OCI-LY1 (cell line): Measurements from ENCODE around the gene SFXN2.
"Not testable (repeated sequence)": the region's sequence is repeated elsewhere in the genome, so short reads cannot be mapped to it uniquely, and the experiment has no call there.

Experiments
- EZH2 ChIP-seq: fragments of 200-600 bp; sonication (generic), shearing (Covaris generic); IDR thresholded peaks from 2 replicates; pipeline ENCODE4 v1.8.0; 2017; ENCODE audit warnings: borderline replicate concordance, mixed run types, mild to moderate bottlenecking, antibody characterized with exemption, low read length, moderate library complexity, mixed read lengths
- TF ChIP-seq, protein P1 (sequence below): fragments of 200-600 bp; sonication (generic), shearing (Covaris generic); IDR thresholded peaks from 2 replicates; pipeline ENCODE4 v1.5.1; 2017; ENCODE audit warnings: mild to moderate bottlenecking, antibody characterized with exemption, low read length, moderate library complexity, mixed read lengths

DNA sequence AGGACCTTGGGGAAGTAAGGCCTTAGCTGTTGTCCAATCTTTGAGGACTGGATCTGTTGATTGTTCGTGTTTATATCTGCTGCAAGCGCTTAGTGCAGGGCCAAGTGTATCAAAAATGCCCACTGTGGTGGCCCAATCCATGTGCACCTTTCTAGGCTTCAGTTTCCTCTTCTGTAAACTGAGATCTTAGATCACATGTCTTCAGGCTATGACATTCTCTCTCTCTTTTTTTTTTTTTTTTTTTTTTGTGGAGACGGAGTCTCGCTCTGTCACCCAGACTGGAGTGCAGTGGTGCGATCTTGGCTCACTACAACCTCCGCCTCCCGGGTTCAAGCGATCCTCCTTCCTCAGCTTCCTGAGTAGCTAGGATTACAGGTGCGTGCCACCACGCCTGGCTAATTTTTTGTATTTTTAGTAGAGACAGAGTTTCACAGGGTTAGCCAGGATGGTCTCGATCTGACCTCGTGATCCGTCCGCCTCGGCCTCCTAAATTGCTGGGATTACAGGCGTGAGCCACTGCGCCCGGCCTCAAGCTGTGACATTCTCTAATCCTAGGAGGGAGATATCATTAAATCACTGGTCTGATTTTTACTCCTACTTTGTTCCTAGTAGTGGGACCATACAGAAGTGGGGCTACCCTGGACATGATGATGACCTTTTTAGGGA, 2.6 kb downstream of the SFXN2 start:
- TF ChIP-seq, protein P1, sequence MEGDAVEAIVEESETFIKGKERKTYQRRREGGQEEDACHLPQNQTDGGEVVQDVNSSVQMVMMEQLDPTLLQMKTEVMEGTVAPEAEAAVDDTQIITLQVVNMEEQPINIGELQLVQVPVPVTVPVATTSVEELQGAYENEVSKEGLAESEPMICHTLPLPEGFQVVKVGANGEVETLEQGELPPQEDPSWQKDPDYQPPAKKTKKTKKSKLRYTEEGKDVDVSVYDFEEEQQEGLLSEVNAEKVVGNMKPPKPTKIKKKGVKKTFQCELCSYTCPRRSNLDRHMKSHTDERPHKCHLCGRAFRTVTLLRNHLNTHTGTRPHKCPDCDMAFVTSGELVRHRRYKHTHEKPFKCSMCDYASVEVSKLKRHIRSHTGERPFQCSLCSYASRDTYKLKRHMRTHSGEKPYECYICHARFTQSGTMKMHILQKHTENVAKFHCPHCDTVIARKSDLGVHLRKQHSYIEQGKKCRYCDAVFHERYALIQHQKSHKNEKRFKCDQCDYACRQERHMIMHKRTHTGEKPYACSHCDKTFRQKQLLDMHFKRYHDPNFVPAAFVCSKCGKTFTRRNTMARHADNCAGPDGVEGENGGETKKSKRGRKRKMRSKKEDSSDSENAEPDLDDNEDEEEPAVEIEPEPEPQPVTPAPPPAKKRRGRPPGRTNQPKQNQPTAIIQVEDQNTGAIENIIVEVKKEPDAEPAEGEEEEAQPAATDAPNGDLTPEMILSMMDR: not testable (repeated sequence)
- TF ChIP-seq EZH2: not testable (repeated sequence)
